ENCODE measurements around the gene CD44. TPM values are rescaled to one million over a fixed set of nuclear protein-coding genes. Genes with fewer than 3 reads are reported as not detected.
"Not testable (repeated sequence)": the region's sequence is repeated elsewhere in the genome, so short reads cannot be mapped to it uniquely, and the experiment has no call there.

CD44 gene
- total RNA-seq, 1 donor from 2014 or later = 55.6 TPM

- intact Hi-C loops (cut with DNase I) = no loop called here
Measured at GRCh38 chr11:35192347-35192746, 53.4 kb downstream of the CD44 start.

DNA sequence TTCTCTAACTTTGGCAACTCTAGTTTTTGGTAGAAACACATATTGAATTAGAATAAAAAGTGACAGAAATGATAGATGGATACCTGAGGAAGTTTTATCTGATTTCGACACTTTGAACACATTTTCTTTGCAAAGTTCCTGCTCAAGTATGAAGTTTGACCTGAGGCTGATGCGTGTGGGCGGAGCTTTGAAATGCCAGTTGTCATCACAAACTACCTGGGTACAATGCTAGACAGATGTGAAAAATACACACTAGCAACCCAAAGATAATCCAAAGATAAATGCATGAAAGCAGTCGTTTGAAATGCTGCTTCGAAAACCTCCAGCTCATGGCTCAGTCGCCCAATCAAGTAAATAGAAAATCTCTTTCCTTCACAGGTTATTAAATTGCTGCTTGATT lies 54.8 kb downstream of the CD44 start:
- intact Hi-C loops (cut with DNase I) = no loop called here
- no peak for DNase-seq (ENCODE audit: low spot score)

More at GRCh38 chr11:35192347-35192746, 53.4 kb downstream of the CD44 start:
- no peak for DNase-seq (ENCODE audit: low spot score)

DNA sequence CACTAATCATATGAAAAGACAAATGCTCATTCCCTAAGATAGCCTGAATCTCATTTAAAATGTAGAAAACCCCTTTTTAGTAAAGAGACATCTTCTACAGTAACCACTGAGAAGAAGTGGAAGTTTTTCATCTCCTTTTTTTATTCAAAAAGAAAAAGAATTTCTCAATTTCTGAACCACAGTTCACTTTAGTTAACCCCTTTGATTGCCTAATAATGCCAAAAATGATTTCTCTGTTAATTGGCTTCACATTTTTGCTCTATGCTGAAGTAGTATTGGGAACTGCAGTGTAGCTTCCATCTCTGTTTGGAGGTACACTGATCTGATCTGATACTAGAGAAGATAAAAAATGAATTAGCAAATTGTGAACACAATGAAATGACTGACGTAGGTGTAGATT lies 58.3 kb downstream of the CD44 start:
- intact Hi-C loops (cut with DNase I) = no loop called here

GRCh38 chr11:35200811-35201341 lies 61.9 kb downstream of the CD44 start:
- no peak for DNase-seq (ENCODE audit: low spot score)
- intact Hi-C loops (cut with DNase I) = no loop called here

More for the DNA sequence above, 58.3 kb downstream of the CD44 start:
- no peak for DNase-seq (ENCODE audit: low spot score)

DNA sequence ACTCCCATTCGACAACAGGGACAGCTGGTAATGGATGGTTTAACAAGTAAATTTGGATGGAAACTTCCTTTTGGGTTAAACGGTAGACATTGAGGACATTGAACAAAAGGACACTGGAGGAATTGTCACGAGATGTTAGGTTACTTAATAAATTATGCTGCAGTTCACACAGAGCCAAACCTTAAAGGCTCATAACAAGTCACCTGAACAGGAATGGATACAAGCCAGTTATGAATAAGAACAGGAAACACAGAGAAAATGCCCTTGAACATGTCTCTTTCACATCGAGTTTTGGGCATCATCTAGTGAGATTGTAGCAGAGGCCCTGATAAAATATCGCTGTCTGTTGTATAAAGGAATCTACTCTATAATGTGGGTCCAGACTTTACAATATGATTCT lies 65.6 kb downstream of the CD44 start:
- intact Hi-C loops (cut with DNase I) = no loop called here
- DNase-seq (ENCODE audit: low spot score) = no peak

- intact Hi-C loops (cut with DNase I) = no loop called here
- DNase-seq (ENCODE audit: low spot score) = no peak
Measured at GRCh38 chr11:35206616-35207015, 67.6 kb downstream of the CD44 start.

GRCh38 chr11:35207471-35208403 lies 68.8 kb downstream of the CD44 start:
- intact Hi-C loops (cut with DNase I) = no loop called here
- no peak for DNase-seq (ENCODE audit: low spot score)

DNA sequence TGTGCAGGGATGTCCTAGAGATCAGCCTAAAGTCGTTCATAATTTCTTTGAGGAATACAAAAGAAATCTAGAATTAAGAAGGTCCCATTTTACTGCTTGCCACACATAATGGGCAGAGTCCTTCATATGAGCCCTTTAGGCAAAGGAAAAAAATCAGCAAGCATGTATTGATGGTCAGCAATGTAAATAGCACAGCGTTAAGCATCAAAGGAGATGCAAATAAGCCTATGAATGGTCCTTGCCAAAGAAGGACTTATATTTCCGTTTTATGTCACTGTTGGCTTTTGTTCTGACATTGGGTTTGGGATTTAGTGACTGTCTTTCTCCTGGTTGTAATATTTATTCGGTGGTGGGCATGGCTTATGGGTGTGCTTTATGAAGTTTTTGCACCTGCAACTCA lies 69.8 kb downstream of the CD44 start:
- no peak for DNase-seq (ENCODE audit: low spot score)
- intact Hi-C loops (cut with DNase I) = no loop called here

DNA sequence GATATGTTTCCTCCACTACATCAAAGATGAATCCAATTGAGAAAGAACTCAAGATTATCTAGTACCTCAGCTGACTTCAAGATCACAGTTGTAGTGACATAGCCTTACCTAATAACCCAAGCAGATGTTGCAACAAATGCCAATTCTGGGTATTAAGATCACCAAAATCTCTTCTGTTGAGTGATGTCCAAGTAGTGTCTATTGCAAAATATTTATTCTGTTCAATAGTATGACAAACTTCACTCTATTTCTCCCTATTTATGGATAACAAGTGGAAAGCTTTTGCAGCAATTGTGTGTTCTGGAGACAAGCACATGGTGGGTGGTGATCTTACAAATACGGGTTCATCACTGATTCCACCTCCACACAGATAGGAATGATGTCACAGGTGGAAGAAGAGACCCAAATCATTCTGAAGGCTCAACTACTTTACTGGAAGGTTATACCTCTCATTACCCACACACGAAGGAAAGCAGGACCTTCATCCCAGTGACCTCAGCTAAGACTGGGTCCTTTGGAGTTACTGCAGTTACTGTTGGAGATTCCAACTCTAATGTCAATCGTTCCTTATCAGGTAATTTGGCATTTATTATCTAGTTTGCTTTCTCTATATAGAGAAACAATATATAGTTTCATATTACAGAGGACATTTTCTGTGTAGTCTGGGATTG lies 72.0 kb downstream of the CD44 start:
- intact Hi-C loops (cut with DNase I) = no loop called here
- DNase-seq (ENCODE audit: low spot score) = no peak

- intact Hi-C loops (cut with DNase I) = no loop called here
- DNase-seq (ENCODE audit: low spot score) = no peak
Measured at GRCh38 chr11:35211952-35212351, 73.0 kb downstream of the CD44 start.

- intact Hi-C loops (cut with DNase I) = no loop called here
- no peak for DNase-seq (ENCODE audit: low spot score)
Measured at GRCh38 chr11:35214226-35214770, 75.3 kb downstream of the CD44 start.

- DNase-seq (ENCODE audit: low spot score) = no peak
- intact Hi-C loops (cut with DNase I) = no loop called here
Measured at GRCh38 chr11:35214792-35215193, 75.8 kb downstream of the CD44 start.

GRCh38 chr11:35215945-35216344 lies 77.0 kb downstream of the CD44 start:
- intact Hi-C loops (cut with DNase I) = no loop called here
- DNase-seq (ENCODE audit: low spot score) = no peak

GRCh38 chr11:35216962-35217678 lies 78.1 kb downstream of the CD44 start:
- no peak for DNase-seq (ENCODE audit: low spot score)
- intact Hi-C loops (cut with DNase I) = no loop called here

GRCh38 chr11:35218956-35219355 lies 80.0 kb downstream of the CD44 start:
- intact Hi-C loops (cut with DNase I) = no loop called here
- no peak for DNase-seq (ENCODE audit: low spot score)

DNA sequence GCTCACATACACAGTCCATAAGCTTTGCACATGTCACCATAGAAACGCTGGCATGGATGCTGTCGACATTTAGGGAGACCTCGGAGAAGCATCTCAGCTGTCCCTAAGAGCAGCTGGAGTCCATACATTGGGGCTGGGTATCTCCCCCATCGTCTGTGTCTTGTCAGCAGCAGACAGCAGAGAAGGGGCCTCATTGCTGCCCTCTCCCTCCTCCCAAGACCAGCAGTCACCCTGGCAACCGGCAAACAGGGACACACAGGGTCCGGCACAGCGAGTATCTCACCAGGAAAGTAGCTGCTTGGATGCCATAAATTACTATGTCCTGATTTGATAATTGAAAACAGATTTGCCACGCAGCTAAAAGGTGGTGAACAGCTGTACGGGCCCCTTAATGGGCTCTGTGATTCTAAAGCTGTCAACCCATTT lies 84.4 kb downstream of the CD44 start:
- intact Hi-C loops (cut with DNase I) = no loop called here
- DNase-seq (ENCODE audit: low spot score) = no peak

GRCh38 chr11:35223991-35224390 lies 85.0 kb downstream of the CD44 start:
- no peak for DNase-seq (ENCODE audit: low spot score)
- intact Hi-C loops (cut with DNase I) = no loop called here

DNA sequence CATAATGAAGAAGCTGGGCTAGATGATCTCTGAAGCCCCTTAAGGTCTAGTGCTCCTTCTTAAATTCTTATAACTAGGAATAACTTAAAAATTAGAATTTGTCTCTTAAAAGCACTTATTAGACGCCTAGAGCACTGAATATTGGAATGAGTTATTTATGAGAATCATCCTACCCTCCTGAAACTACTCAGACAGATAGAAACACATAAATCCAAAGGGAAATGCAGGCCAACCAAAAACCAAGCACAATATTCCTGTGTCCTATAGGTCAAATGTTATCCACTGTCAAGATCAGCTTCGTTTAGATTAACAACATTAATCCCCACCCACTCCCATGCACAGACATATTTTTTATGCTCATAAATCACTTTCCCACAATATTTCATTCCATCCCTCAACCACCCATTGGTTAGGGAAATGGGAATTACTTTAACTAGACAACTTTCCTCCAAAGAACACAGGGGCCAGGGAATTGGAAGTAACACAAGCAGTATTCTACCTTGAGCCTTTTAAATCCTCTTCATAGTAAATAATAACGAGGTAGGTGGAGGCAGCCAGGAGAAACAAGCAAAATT lies 87.1 kb downstream of the CD44 start:
- intact Hi-C loops (cut with DNase I) = no loop called here
- no peak for DNase-seq (ENCODE audit: low spot score)

DNA sequence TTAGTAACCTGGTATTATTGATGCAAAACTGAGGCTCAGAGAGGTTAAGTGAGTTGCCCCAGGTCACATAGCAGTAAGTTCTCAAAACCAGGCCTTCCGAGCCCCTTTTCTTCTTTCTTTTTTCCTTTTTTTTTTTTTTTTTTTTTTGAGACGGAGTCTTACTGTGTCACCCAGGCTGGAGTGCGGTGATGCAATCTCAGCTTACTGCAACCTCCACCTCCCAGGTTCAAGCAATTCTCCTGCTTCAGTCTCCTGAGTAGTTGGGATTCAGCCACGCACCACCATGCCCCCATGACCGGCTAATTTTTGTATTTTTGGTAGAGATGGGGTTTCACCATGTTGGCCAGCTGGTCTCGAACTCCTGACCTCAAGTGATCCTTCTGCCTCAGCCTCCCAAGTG lies 87.8 kb downstream of the CD44 start:
- intact Hi-C loops (cut with DNase I); DNase-seq (ENCODE audit: low spot score): not testable (repeated sequence)

Measured in cardiac septum (tissue), 1 donor.